ENCODE measurements around the gene CELA3A. TPM values are rescaled to one million over a fixed set of nuclear protein-coding genes. Genes with fewer than 3 reads are reported as not detected.

The CELA3A gene
- total and polyA plus RNA-seq, 2 of the 8 experiments (the other 6 are each of a cell fraction or from before 2014, with no cell fraction given) = not detected

DNA sequence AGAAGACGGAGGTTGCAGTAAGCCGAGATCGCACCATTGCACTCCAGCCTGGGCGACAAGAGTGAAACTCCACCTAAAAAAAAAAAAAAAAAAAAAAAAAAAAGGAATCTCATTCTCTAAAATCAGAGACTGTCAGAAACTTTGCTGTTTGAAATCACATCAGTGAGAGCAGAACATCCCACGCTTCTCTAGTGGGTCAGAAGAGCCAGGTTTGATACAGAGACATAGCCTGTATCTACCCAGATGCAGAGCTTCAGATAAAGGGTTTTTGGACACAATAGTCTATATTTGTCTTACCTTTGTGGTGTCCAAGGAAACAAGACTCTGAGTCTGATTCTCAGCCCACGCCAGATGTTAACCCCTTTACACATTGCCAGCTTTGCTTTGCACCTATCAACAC lies 19.6 kb downstream of the CELA3A start (continued):
- TF ChIP-seq CHD1 (IDR thresholded peaks at IDR 0.05; ENCODE audit: low read depth, low read length) (no peak), ZNF274 (IDR thresholded peaks at IDR 0.05; ENCODE audit: borderline replicate concordance, extremely low read depth, low read length) (no peak), TAF7 (optimal IDR thresholded peaks at IDR 0.05; ENCODE audit: borderline replicate concordance, low read depth, low read length) (no peak), HDAC6 (IDR thresholded peaks at IDR 0.05; ENCODE audit: low read depth, low read length) (no peak), CHD2 (IDR thresholded peaks at IDR 0.05; ENCODE audit: low read length) (no peak)
